GM19025 (cell line): Measurements from ENCODE around the gene OR13A1.
"Not testable (repeated sequence)": the region's sequence is repeated elsewhere in the genome, so short reads cannot be mapped to it uniquely, and the experiment has no call there.

Experiments
- ATAC-seq: cut with Tn5 transposase; IDR thresholded peaks from one replicate; pipeline ENCODE4 v1.9.1; 2021; ENCODE audit warnings: mild to moderate bottlenecking, low read depth, moderate library complexity; ENCODE audit not compliant: unreplicated experiment

OR13A1 gene, protein sequence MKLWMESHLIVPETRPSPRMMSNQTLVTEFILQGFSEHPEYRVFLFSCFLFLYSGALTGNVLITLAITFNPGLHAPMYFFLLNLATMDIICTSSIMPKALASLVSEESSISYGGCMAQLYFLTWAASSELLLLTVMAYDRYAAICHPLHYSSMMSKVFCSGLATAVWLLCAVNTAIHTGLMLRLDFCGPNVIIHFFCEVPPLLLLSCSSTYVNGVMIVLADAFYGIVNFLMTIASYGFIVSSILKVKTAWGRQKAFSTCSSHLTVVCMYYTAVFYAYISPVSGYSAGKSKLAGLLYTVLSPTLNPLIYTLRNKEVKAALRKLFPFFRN

DNA sequence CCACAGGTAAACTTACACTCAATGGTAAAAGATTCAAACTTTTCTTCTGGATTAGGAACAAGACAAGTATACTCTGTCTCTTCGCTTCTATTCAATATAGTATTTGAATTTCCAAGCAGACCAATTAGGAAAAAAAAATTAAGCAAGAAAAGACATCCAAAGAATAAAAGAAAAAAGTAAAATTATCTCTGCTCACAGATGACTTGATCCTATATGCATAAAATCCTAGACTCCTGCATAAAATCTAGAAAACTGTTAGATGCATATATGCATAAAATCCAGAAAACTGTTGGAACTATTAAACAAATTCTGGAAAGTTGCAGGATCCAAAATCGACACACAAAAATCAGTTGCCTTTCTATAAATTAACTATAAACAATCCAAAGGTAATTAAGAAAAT is at the start of gene OR13A1:
OR13A1 (minus strand) TSS at position 101 of the 400 bp plus-strand sequence. CDS start 11,186 bp downstream, outside the sequence.
- no peak for ATAC-seq

DNA sequence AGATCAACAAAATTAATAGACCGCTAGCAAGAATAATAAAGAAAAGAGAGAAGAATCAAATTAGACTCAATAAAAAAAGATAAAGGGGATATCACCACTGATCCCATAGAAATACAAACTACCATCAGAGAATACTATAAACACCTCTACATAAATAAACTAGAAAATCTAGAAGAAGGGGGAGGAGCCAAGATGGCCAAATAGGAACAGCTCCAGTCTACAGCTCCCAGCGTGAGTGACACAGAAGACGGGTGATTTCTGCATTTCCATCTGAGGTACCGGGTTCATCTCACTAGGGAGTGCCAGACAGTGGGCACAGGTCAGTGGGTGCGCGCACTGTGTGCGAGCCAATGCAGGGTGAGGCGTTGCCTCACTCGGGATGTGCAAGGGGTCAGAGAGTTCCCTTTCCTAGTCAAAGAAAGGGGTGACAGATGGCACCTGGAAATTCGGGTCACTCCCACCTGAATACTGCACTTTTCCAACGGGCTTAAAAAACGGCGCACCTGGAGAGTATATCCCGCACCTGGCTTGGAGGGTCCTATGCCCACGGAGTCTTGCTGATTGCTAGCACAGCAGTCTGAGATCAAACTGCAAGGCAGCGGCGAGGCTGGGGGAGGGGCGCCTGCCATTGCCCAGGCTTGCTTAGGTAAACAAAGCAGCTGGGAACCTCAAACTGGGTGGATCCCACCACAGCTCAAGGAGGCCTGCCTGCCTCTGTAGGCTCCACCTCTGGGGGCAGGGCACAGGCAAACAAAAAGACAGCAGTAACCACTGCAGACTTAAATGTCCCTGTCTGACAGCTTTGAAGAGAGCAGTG is 46.8 kb upstream of the OR13A1 start:
- ATAC-seq = not testable (repeated sequence)

DNA sequence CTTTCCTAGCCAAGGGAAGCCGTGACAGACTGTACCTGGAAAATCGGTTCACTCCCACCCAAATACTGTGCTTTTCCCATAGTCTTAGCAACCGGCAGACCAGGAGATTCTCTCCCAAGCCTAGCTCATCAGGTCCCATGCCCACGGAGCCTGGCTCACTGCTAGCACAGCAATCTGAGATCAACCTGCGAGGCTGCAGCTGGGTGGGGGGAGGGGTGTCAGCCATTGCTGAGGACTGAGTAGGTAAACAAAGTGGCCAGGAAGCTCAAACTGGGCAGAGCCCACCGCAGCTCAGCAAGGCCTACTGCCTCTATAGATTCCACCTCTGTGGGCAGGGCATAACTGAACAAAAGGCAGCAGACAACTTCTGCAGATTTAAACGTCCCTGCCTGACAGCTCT is 43.6 kb upstream of the OR13A1 start:
- not testable (repeated sequence) for ATAC-seq

DNA sequence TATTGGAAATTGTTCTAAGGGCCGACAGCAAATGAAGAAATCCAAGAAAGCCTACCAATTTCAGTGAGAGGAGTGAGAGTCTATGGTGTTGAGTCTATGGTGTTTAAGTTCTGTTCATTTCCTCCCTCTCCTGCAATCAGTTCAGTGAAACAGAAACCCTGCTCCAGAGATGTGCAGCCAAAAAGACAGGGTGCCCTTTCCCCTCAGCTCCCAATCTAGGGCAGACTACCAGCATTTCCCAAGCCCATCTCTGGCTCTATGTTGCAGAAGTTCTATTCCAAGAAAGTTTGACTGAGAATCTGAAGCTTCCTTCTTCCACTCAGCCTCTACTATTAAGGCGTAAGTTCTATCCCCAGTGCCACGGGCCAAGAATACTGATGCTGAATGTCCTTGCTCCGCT is 40.1 kb upstream of the OR13A1 start:
- ATAC-seq = no peak

DNA sequence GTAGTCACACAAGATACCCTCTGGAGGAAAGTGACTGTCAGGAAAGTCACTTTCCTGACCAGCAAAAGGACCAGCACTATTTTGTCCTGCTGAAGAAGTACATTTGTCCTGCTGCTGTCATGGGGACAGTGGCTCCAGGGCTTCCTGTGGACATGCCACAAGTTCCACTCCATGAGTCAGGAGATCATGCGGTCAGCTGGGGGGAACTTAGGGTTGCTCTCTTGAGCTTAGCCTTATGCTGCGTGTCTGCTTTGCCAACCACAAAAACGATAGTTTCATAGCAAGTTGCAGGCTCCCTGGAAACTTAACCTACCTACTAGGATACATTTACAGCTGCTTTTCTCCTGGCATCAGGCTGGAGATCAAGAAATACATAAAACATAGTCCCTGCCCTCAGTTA is 38.9 kb upstream of the OR13A1 start:
- ATAC-seq = no peak

DNA sequence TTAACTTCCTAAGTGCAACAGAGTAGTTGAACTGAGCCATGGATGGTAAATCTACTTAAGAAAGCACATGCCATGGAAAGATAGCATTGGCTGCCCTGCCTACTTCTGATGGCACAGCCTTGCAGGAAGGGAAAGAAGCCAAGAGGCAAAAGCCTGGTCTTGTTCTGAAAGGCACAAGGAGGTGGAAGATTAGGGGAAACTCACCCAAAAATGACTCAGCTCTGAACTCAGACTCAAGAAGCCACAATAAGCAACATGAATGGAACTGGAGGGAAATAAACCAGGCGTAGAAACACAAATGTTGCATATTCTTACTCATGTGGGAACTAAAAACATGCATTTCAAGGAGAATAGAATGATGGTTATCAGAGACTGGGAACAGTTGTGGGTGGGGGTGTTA is 37.8 kb upstream of the OR13A1 start:
- peak; percentile 55 for ATAC-seq

DNA sequence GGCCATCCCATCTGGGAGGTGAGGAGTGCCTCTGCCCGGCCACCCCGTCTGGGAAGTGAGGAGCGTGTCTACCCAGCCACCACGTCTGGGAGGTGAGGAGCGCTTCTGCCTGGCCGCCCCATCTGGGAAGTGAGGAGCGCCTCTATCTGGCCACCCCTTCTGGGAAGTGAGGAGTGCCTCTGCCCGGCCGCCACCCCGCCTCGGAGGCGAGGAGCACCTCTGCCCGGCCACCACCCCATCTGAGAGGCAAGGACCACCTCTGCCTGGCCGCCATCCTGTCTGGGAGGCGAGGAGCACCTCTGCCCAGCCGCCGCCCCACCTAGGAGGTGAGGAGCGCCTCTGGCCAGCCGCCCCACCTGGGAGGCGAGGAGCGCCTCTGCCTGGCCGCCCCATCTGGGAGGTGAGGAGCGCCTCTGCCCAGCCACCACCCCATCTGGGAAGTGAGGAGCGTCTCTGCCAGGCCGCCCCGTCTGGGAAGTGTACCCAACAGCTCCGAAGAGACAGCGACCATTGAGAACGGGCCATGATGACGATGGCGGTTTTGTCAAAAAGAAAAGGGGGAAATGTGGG is 32.9 kb upstream of the OR13A1 start:
- not testable (repeated sequence) for ATAC-seq

DNA sequence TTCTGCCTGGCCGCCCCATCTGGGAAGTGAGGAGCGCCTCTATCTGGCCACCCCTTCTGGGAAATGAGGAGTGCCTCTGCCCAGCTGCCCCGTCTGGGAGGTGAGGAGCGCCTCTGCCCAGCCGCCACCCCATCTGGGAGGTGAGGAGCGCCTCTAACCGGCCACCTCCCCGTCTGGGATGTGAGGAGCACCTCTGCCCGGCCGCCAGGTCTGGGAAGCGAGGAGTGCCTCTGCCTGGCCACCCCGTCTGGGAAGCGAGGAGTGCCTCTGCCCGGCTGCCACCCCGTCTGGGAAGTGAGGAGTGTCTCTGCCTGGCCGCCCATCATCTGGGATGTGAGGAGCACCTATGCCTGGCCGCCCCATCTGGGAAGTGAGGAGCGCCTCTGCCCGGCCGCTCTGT is 32.1 kb upstream of the OR13A1 start:
- not testable (repeated sequence) for ATAC-seq

DNA sequence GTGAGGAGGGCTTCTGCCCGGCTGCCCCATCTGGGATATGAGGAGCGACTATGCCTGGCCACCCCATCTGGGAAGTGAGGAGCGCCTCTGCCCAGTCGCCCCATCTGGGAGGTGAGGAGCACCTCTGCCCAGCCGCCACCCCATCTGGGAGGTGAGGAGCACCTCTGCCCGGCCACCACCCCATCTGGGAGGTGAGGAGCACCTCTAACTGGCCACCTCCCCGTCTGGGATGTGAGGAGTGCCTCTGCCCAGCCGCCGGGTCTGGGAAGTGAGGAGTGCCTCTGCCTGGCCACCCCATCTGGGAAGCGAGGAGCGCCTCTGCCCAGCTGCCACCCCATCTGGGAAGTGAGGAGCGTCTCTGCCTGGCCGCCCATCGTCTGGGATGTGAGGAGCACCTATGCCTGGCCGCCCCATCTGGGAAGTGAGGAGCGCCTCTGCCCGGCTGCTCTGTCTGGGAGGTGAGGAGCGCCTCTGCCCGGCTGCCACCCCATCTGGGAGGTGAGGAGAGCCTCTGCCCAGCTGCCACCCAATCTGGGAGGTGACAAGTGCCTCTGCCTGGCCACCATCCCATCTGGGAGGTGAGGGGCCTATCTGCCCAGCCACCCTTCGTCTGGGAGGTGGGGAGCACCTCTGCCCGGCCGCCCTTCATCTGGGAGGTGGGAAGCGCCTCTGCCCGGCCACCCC is 31.4 kb upstream of the OR13A1 start:
- not testable (repeated sequence) for ATAC-seq

DNA sequence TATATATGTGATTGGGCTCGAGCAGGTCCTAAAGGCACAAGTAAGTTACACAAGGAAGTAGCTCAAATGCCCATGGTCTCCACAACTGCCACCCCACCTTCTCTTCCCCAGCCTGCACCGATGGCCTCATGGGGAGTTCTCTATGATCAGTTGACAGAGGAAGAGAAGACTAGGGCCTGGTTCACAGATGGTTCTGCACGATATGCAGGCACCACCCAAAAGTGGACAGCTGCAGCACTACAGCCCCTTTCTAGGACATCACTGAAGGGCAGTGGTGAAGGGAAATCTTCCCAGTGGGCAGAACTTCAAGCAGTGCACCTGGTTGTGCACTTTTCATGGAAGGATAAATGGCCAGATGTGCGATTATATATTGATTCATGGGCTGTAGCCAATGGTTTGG is 25.0 kb upstream of the OR13A1 start:
- ATAC-seq = not testable (repeated sequence)

DNA sequence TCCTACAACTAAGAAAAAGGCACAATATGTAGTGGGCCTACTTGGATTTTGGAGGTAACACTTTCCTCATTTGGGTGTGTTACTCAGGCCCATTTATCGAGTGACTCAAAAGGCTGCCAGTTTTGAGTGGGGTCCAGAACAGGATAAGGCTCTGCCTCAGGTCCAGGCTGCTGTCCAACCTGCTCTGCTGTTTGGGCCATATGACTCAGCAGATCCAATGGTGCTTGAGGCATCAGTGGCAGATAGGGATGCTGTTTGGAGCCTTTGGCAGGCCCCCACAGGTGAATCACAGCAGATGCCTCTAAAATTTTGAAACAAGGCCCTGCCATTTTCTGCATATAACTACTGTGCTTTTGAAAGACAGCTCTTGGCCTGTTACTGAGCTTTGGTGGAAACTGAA is 24.5 kb upstream of the OR13A1 start:
- no peak for ATAC-seq

DNA sequence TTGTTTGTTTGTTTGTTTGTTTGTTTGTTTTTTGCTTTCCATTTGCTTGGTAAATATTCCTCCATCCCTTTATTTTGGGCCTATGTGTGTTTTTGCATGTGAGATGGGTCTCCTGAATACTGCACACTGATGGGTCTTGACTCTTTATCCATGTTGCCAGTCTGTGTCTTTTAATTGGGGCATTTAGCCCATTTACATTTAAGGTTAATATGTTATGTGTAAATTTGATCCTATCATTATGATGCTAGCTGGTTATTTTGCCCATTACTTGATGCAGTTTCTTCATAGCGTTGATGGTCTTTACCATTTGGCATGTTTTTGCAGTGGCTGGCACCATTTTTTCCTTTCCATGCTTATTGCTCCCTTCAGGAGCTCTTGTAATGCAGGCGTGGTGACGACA is 16.4 kb upstream of the OR13A1 start:
- ATAC-seq = not testable (repeated sequence)

DNA sequence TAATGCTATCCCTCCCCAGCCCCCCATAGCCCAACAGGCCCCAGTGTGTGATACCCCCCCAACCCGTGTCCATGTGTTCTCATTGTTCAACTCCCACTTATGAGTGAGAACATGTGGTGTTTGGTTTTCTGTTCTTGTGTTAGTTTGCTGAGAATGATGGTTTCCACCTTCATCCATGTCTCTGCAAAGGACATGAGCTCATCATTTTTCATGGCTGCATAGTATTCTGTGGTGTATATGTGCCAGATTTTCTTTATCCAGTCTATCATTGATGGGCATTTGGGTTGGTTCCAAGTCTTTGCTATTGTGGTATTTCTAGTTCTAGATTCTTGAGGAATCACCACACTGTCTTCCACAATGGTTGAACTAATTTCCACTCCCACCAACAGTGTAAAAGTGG is 11.5 kb upstream of the OR13A1 start:
- not testable (repeated sequence) for ATAC-seq

DNA sequence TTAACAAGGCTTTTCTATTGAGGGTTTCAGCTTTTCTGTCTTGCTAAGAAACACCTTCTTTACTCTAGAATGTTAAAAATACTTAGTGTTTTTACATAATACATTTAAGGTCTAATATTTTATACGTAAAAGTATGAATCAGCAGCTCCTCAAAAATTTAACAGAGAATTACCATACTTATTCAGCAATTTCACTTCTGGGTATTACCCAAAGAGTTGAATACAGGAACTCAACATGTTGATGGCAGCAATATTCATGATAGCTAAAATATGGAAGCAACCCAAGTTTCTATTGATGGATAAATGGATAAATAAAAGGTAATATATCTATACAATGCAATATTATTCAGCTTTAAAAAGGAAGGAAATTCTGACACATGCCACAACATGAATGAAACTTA is 9.7 kb upstream of the OR13A1 start:
- no peak for ATAC-seq

DNA sequence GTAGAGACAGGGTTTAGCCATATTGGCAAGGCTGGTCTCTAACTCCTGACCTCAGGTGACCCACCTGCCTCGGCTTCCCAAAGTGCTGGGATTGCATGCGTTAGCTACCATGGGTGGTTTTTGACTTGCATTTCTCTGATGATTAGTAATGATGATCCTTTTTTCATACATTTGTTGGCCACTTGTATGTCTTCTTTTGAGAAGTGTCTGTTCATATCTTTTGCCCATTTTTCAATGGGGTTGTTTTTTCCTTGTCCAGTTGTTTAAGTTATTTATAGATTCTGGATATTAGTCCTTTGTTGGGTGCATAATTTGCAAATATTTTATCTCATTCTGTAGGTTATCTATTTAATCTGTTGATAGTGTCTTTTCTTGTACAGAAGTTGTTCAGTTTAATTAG is 4.3 kb upstream of the OR13A1 start:
- no peak for ATAC-seq

DNA sequence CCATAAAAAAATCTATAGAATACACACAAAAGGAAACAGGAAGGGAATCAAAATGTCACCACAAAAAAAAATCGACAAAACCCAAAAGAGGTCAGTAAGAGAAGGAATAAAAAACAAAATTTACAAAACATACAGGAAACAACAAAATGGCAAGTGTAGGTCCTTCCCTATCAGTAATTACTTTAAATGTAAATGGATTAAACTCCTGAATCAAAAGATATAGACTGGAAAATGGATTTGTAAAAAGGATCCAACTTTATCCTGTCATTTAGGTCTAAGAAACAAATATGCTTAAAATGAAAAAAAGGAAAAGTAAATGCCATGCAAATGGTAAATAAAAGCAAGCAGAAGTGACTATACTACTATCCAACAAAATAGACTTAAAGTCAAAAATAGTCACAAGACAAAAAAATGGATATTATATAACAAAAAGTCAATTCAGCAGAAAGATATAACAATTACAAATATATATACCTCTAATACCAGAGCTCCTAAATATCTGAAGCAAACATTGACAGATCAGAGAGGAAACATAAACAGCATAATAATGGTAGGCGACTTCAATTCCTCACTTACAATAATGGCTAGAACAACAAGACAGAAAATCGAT is 2.0 kb downstream of the OR13A1 start:
- no peak for ATAC-seq

DNA sequence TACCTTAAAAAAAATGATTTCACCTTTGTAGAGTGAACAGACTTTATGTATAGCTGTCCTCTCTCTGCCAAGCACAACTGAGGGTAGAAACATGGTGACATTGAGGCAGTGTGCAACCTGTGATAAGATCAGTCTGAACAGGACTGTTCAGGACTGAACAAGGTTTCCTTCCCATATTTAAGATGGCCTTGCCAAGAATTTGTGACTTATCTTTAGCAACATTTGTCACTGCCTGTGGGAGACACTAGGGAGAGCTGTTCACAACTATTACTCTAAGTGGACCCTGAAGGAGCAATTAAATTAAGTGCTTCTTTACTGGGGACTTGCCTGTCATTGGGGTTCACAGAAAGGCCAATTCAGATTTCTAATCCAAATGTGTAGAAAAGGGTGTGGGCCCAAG is 6.7 kb downstream of the OR13A1 start:
- ATAC-seq = no peak

DNA sequence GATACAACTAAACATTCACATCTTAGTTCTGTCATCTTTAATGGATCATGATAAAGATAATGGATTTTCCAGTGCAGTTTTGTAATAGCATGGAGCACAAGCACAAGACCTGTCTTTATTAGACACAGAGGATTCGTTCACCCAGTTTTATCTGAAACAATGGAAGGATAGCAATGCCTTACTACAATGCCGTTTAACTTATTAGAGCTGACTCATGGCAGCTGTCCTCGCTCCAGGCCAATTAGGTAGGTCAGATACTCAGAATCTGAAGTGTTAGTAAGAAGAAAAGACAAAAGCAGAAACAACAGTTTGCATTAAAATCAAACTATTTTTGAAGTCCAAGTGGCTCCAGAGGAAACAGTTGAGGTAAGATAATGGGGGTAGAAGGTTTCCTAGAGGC is 12.8 kb downstream of the OR13A1 start:
- no peak for ATAC-seq

DNA sequence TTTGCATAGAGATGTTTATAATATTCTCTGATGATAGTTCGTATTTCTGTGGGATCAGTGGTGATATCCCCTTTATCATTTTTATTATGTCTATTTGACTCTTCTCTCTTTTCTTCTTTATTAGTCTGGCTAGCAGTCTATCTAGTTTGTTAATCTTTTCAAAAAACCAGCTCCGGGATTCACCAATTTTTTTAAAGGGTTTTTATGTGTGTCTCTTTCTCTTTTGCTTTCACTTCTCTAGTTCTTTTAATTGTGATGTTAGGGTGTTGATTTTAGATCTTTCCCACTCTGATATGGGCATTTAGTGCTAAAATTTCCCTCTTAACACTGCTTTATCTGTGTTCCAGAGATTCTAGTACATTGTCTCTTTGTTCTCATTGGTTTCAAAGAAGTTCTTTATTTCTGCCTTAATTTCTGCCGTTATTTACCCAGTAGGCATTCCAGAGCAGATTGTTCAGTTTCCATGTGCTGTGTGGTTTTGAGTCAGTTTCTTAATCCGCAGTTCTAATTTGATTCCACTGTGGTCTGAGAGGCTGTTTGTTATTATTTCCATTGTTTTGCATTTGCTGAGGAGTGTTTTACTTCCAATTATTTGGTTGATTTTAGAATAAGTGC is 17.0 kb downstream of the OR13A1 start:
- not testable (repeated sequence) for ATAC-seq

DNA sequence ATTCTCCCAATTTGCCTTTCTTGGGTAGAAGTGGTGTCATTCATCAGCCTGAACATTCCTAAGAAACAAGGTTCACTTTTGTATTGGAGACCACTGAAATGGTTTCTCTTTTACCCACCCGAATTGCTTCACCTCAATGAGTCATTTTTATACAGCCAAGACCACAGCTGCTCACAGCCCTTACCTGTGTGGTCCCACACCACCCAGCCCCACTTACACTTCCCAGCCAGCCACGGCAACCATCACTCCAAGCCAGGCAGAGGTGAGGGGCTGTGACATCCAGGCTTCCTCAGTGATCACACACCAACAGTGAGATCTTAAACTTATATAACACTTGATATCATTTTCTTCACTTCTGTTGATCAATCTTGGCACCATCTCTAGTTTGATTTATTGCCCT is 20.7 kb downstream of the OR13A1 start:
- ATAC-seq = no peak
